ENCODE results near the gene CACNA1C.

DNA sequence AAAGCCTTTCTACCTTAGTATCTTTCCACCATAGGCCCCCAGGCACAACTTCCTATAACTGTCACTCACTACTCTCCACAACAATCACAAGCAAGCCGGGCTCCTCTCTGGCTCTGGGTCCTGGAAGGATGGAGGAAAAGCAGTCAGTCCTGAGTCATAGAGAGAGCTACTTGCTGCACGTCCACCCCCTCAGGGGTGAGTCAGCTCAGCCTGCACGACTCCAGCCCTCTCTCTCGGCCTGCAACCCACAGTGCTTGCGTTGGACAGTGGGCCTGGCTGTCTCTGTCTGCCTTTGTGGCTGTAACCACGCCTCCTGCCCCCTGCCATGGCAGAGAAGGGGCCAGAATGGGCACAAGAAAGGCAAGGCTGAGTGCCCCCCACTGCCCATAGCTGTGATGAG is 587.9 kb downstream of the CACNA1C start:
- TF ChIP-seq, protein P1, sequence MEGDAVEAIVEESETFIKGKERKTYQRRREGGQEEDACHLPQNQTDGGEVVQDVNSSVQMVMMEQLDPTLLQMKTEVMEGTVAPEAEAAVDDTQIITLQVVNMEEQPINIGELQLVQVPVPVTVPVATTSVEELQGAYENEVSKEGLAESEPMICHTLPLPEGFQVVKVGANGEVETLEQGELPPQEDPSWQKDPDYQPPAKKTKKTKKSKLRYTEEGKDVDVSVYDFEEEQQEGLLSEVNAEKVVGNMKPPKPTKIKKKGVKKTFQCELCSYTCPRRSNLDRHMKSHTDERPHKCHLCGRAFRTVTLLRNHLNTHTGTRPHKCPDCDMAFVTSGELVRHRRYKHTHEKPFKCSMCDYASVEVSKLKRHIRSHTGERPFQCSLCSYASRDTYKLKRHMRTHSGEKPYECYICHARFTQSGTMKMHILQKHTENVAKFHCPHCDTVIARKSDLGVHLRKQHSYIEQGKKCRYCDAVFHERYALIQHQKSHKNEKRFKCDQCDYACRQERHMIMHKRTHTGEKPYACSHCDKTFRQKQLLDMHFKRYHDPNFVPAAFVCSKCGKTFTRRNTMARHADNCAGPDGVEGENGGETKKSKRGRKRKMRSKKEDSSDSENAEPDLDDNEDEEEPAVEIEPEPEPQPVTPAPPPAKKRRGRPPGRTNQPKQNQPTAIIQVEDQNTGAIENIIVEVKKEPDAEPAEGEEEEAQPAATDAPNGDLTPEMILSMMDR (conservative IDR thresholded peaks at IDR 0.05): no peak
- no peak for TF ChIP-seq EZH2 (IDR thresholded peaks at IDR 0.05; ENCODE audit: low read depth)

Data from PC-9 (cell line).